ENCODE results near the gene XXYLT1. TPM values are rescaled to one million over a fixed set of nuclear protein-coding genes. Genes with fewer than 3 reads are reported as not detected.
"Not testable (repeated sequence)": the region's sequence is repeated elsewhere in the genome, so short reads cannot be mapped to it uniquely, and the experiment has no call there.

XXYLT1 gene
- total RNA-seq, 2 experiments from 2014 or later, result 17.2 to 19.6 TPM

- no TSS peak for BruUV-seq (replicated peaks)
- Histone ChIP-seq H3K36me3 (ENCODE audit: insufficient read depth, low read length) (no peaks in the 10 kb centered on the region), H2AFZ (ENCODE audit: low read length) (no peak overlapping the region), H3K4me3 (ENCODE audit: low read depth, low read length, poor library complexity, severe bottlenecking) (no peak overlapping the region), H3K9me3 (ENCODE audit: low read length) (no peaks in the 10 kb centered on the region), H4K20me1 (ENCODE audit: insufficient read depth, low read length) (no peaks in the 10 kb centered on the region), H3K4me1 (ENCODE audit: insufficient read depth, low read length, poor library complexity, severe bottlenecking) (peaks cover 8% of the 10 kb centered on the region), H3K79me2 (ENCODE audit: insufficient read depth, low read depth, low read length) (no peaks in the 10 kb centered on the region), H3K9me2 (ENCODE audit: insufficient read depth, low read length) (no peaks in the 10 kb centered on the region), H3K27ac (ENCODE audit: low read depth, low read length, poor library complexity, severe bottlenecking) (no peak overlapping the region), H3K4me2 (ENCODE audit: low read length) (no peak overlapping the region)
- TF ChIP-seq EZH2phosphoT487 (IDR thresholded peaks at IDR 0.05; ENCODE audit: borderline replicate concordance, low read depth, low read length) (no peak), CTCF (conservative IDR thresholded peaks at IDR 0.05; ENCODE audit: low read length) (no peak)
- ChIA-PET CTCF (ENCODE audit: unreplicated experiment) (no interaction called here), POLR2A (no interaction called here)
- DNase-seq (ENCODE audit: low spot score), result no peak
- intact Hi-C loops (cut with micrococcal nuclease; ENCODE audit: unreplicated experiment), result no loop called here
Observed at GRCh38 chr3:195109098-195109657, 161.8 kb downstream of the XXYLT1 start.

DNA sequence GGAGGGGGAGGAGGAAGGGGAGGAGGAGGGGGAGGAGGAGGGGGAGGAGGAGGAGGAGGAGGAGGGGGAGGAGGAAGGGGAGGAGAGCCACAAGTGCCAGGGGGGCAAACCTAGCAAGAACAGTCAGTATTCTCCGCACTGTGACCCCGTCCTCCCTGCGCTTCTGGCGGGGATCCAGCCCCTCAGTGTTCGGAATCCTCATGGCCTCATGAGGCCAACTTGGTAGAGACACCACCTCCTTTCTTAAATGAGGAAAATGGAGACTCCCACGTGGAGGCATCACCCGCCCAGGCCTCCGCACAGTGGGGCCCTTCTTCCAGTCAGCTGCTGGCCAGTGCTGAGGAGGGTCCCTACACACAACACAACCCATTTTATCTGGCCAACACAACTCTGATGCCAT, 163.4 kb downstream of the XXYLT1 start:
- ChIA-PET POLR2A (interaction anchor here (0.6 kb wide), 1 partner anchor 139 kb away, joined by 4 read pairs; no protein-coding TSS in a partner anchor), CTCF (ENCODE audit: unreplicated experiment) (interaction anchor here (1.3 kb wide), 1 partner anchor 425 kb away, joined by 4 read pairs; no protein-coding TSS in a partner anchor)
- H3K9me2 ChIP-seq (ENCODE audit: insufficient read depth, low read length), result no peaks in the 10 kb centered on the region
- no peak overlapping the region for H3K4me3 ChIP-seq (ENCODE audit: low read depth, low read length, poor library complexity, severe bottlenecking)
- no peaks in the 10 kb centered on the region for H4K20me1 ChIP-seq (ENCODE audit: insufficient read depth, low read length)
- intact Hi-C loops (cut with micrococcal nuclease; ENCODE audit: unreplicated experiment), result loop anchor here (2.0 kb wide), 1 partner anchor 153 kb away; no protein-coding TSS in a partner anchor
- H3K27ac ChIP-seq (ENCODE audit: low read depth, low read length, poor library complexity, severe bottlenecking), result no peak overlapping the region
- peaks cover 8% of the 10 kb centered on the region for H3K4me1 ChIP-seq (ENCODE audit: insufficient read depth, low read length, poor library complexity, severe bottlenecking)
- BruUV-seq (replicated peaks), result no TSS peak
- no peak for DNase-seq (ENCODE audit: low spot score)
- no peaks in the 10 kb centered on the region for H3K79me2 ChIP-seq (ENCODE audit: insufficient read depth, low read depth, low read length)
- TF ChIP-seq EZH2phosphoT487 (IDR thresholded peaks at IDR 0.05; ENCODE audit: borderline replicate concordance, low read depth, low read length) (no peak), CTCF (conservative IDR thresholded peaks at IDR 0.05; ENCODE audit: low read length) (no peak)
- no peaks in the 10 kb centered on the region for H3K9me3 ChIP-seq (ENCODE audit: low read length)
- H3K4me2 ChIP-seq (ENCODE audit: low read length), result no peak overlapping the region
- H3K36me3 ChIP-seq (ENCODE audit: insufficient read depth, low read length), result no peaks in the 10 kb centered on the region
- no peak overlapping the region for H2AFZ ChIP-seq (ENCODE audit: low read length)

GRCh38 chr3:195107031-195107430, 163.9 kb downstream of the XXYLT1 start:
- CTCF ChIA-PET (ENCODE audit: unreplicated experiment), result interaction anchor here (0.6 to 1.3 kb wide), 5 partner anchors 24 to 425 kb away, joined by 3 to 4 read pairs (median 4); no protein-coding TSS in a partner anchor
- intact Hi-C loops (cut with micrococcal nuclease; ENCODE audit: unreplicated experiment), result loop anchor here (2.0 kb wide), 1 partner anchor 154 kb away; no protein-coding TSS in a partner anchor
- H3K4me3 ChIP-seq (ENCODE audit: low read depth, low read length, poor library complexity, severe bottlenecking); H2AFZ ChIP-seq (ENCODE audit: low read length); H4K20me1 ChIP-seq (ENCODE audit: insufficient read depth, low read length); H3K79me2 ChIP-seq (ENCODE audit: insufficient read depth, low read depth, low read length); DNase-seq (ENCODE audit: low spot score); POLR2A ChIA-PET; H3K9me2 ChIP-seq (ENCODE audit: insufficient read depth, low read length); BruUV-seq (replicated peaks); H3K36me3 ChIP-seq (ENCODE audit: insufficient read depth, low read length); H3K4me1 ChIP-seq (ENCODE audit: insufficient read depth, low read length, poor library complexity, severe bottlenecking); H3K9me3 ChIP-seq (ENCODE audit: low read length); H3K4me2 ChIP-seq (ENCODE audit: low read length); H3K27ac ChIP-seq (ENCODE audit: low read depth, low read length, poor library complexity, severe bottlenecking): not testable (repeated sequence)

Measured in OCI-LY7 (cell line).